ENCODE data around the gene LDLRAD4. TPM values are rescaled to one million over a fixed set of nuclear protein-coding genes. Genes with fewer than 3 reads are reported as not detected.

LDLRAD4 gene
- total and polyA plus RNA-seq, 8 donors = 2.0 to 47.9 (median 9.0) TPM

- peak; percentile 52 to 73 (median 70) for TF ChIP-seq POLR2AphosphoS5 (IDR thresholded peaks at IDR 0.05)
- TF ChIP-seq EP300 (IDR thresholded peaks at IDR 0.05) = no peak
- H3K4me3 ChIP-seq = no peak overlapping the region
- WGBS, 5 donors = 62 to 81% (median 78%) methylated on average over 13 of the region's 13 CpGs
- H3K4me1 ChIP-seq = peaks cover 25 to 63% (median 53%) of the 10 kb centered on the region in 4 donors
- H3K27ac ChIP-seq = peak overlapping the region in 3 of 5 donors; percentile 54 to 79 (median 67)
- H3K9me3 ChIP-seq = no peaks in the 10 kb centered on the region
- H3K27me3 ChIP-seq = no peaks in the 10 kb centered on the region
- H3K36me3 ChIP-seq = no peaks in the 10 kb centered on the region
- DNase-seq = peak in 1 of 2 donors; percentile 67
- intact Hi-C loops (cut with DNase I; ENCODE audit: low total_unique reads) = no loop called here
Observed at GRCh38 chr18:13541621-13542519, 323.3 kb downstream of the LDLRAD4 start.

GRCh38 chr18:13542520-13542847, 323.9 kb downstream of the LDLRAD4 start:
- no peak for DNase-seq
- no peak overlapping the region for H3K4me3 ChIP-seq
- no peaks in the 10 kb centered on the region for H3K36me3 ChIP-seq
- no peaks in the 10 kb centered on the region for H3K9me3 ChIP-seq
- peaks cover 25 to 59% (median 50%) of the 10 kb centered on the region in 4 donors for H3K4me1 ChIP-seq
- WGBS, 5 donors = 75 to 88% (median 79%) methylated on average over 6 to 7 of the region's 7 CpGs
- intact Hi-C loops (cut with DNase I; ENCODE audit: low total_unique reads) = no loop called here
- no peak for TF ChIP-seq CTCF (IDR thresholded peaks at IDR 0.05)
- TF ChIP-seq POLR2A (IDR thresholded peaks at IDR 0.05) = no peak
- no peak for TF ChIP-seq POLR2AphosphoS5 (IDR thresholded peaks at IDR 0.05)
- no peak for TF ChIP-seq EP300 (IDR thresholded peaks at IDR 0.05)
- no peaks in the 10 kb centered on the region for H3K27me3 ChIP-seq
- peak overlapping the region in 3 of 5 donors; percentile 54 to 79 (median 67) for H3K27ac ChIP-seq

- no peak for TF ChIP-seq POLR2A (IDR thresholded peaks at IDR 0.05)
- no peak for TF ChIP-seq CTCF (IDR thresholded peaks at IDR 0.05)
- TF ChIP-seq EP300 (IDR thresholded peaks at IDR 0.05) = no peak
- Histone ChIP-seq H3K27me3 (no peaks in the 10 kb centered on the region), H3K4me3 (no peak overlapping the region), H3K27ac (peak overlapping the region in 3 of 5 donors; percentile 54 to 79 (median 67)), H3K4me1 (peaks cover 25 to 64% (median 50%) of the 10 kb centered on the region in 4 donors), H3K36me3 (no peaks in the 10 kb centered on the region), H3K9me3 (no peaks in the 10 kb centered on the region)
- intact Hi-C loops (cut with DNase I; ENCODE audit: low total_unique reads) = no loop called here
- 81 to 91% (median 85%) methylated on average over 4 of the region's 4 CpGs for WGBS, 5 donors
- DNase-seq = no peak
Observed at GRCh38 chr18:13543144-13543543, 324.6 kb downstream of the LDLRAD4 start.

GRCh38 chr18:13543811-13544732, 325.5 kb downstream of the LDLRAD4 start:
- Histone ChIP-seq H3K36me3 (no peaks in the 10 kb centered on the region), H3K4me3 (no peak overlapping the region), H3K4me1 (peaks cover 24 to 65% (median 54%) of the 10 kb centered on the region in 4 donors), H3K9me3 (no peaks in the 10 kb centered on the region), H3K27me3 (no peaks in the 10 kb centered on the region), H3K27ac (peak overlapping the region in 3 of 5 donors; percentile 54 to 79 (median 67))
- 82 to 86% (median 83%) methylated on average over 25 of the region's 25 CpGs for WGBS, 5 donors
- intact Hi-C loops (cut with DNase I; ENCODE audit: low total_unique reads) = no loop called here
- no peak for DNase-seq
- TF ChIP-seq POLR2A (IDR thresholded peaks at IDR 0.05) (no peak), POLR2AphosphoS5 (IDR thresholded peaks at IDR 0.05) (peak in 1 of 3 donors; percentile 38)

- no peak overlapping the region for H3K4me3 ChIP-seq
- intact Hi-C loops (cut with DNase I; ENCODE audit: low total_unique reads) = no loop called here
- H3K27me3 ChIP-seq = no peaks in the 10 kb centered on the region
- no peaks in the 10 kb centered on the region for H3K9me3 ChIP-seq
- no peak for DNase-seq
- peak overlapping the region in 1 of 5 donors; percentile 79 for H3K27ac ChIP-seq
- H3K4me1 ChIP-seq = peaks cover 15 to 65% (median 52%) of the 10 kb centered on the region in 4 donors
- WGBS, 5 donors = 93 to 96% (median 94%) methylated on average over 8 of the region's 8 CpGs
- H3K36me3 ChIP-seq = no peaks in the 10 kb centered on the region
- TF ChIP-seq POLR2A (IDR thresholded peaks at IDR 0.05) (no peak), EP300 (IDR thresholded peaks at IDR 0.05) (no peak), CTCF (IDR thresholded peaks at IDR 0.05) (no peak), POLR2AphosphoS5 (IDR thresholded peaks at IDR 0.05) (no peak)
Observed at GRCh38 chr18:13544953-13545352, 326.4 kb downstream of the LDLRAD4 start.

Measured in stomach (tissue), 9 donors.